Kidney (tissue), 14 donors: ENCODE measurements around the gene KDM8. TPM values are rescaled to one million over a fixed set of nuclear protein-coding genes. Genes with fewer than 3 reads are reported as not detected.

Experiments used
- DNase-seq, 5 donors: peaks; one replicate each; pipeline ENCODE4 v3.0.0-alpha.2; 2013 to 2020
- FAIRE-seq: peaks from 2 replicates; lab custom pipeline; 2012; peaks lifted over from hg19 to GRCh38; lab: Jason Lieb, UNC
- H3K27ac ChIP-seq, 2 donors: one replicate each; pipeline ENCODE4 v1.7.0; 2013; ENCODE audit warnings: low read depth in 2 of 2, low read length in 2 of 2, inconsistent platforms in 1 of 2
- H3K27me3 ChIP-seq: one replicate; pipeline ENCODE4 v1.7.1; 2013; ENCODE audit warnings: low read length, inconsistent platforms; ENCODE audit not compliant: control insufficient read depth, insufficient read depth
- H3K36me3 ChIP-seq, 3 donors: one replicate each; pipeline versions ENCODE4 v1.7.0 to v1.7.1; 2013; ENCODE audit warnings: low read length in 3 of 3, control low read depth in 1 of 3, inconsistent platforms in 1 of 3; ENCODE audit not compliant: insufficient read depth in 3 of 3, control insufficient read depth in 2 of 3
- H3K4me1 ChIP-seq, 3 donors: one replicate each; pipeline versions ENCODE4 v1.7.0 to v1.7.1; 2013; ENCODE audit warnings: low read length in 3 of 3, inconsistent platforms in 1 of 3, low read depth in 1 of 3; ENCODE audit not compliant: control insufficient read depth in 2 of 3, insufficient read depth in 2 of 3
- H3K4me3 ChIP-seq, 3 donors: one replicate each; pipeline versions ENCODE4 v1.7.0 to v1.8.1; 2013; ENCODE audit warnings: low read length in 3 of 3, control low read depth in 1 of 3, inconsistent platforms in 1 of 3
- H3K9ac ChIP-seq, 3 donors: one replicate each; pipeline versions ENCODE4 v1.7.0 to v1.7.1; 2013; ENCODE audit warnings: low read length in 3 of 3, control low read depth in 1 of 3, inconsistent platforms in 1 of 3
- H3K9me3 ChIP-seq, 3 donors: one replicate each; pipeline versions ENCODE4 v1.7.0 to v1.7.1; 2013; ENCODE audit warnings: low read length in 3 of 3, control low read depth in 1 of 3, inconsistent platforms in 1 of 3; ENCODE audit not compliant: control insufficient read depth in 2 of 3, insufficient read depth in 1 of 3
- intact Hi-C: fragments of 100-400 bp; cut with DNase I; formaldehyde crosslinking; loops from one replicate; pipeline ENCODE4 v1.11.1; 2022
- polyA plus RNA-seq: library from polyadenylated mRNA; stranded (reverse); fragments of 350-450 nt; fragmentation: Illumina TruSeq; extraction: RNeasy Lipid Tissue Mini Kit (QIAGEN cat#74804); gene quantifications from one replicate; pipeline ENCODE4 v1.2.3, GENCODE V29; 2014; ENCODE audit warnings: low read depth, low replicate concordance; ENCODE audit not compliant: insufficient read depth
- total RNA-seq: library from RNA; stranded (reverse); fragmentation: NEBNext Ultra II Directional; extraction: Animal tissue kit (Norgen Biotek cat#: 25700); gene quantifications from one replicate; pipeline ENCODE4 v1.2.1, GENCODE V29; 2021
- TF ChIP-seq, protein P1 (sequence below): IDR thresholded peaks from 3 replicates; pipeline ENCODE4 v1.5.1; 2012; ENCODE audit warnings: mild to moderate bottlenecking, moderate library complexity, borderline replicate concordance; ENCODE audit not compliant: insufficient read depth; ENCODE audit errors: extremely low read depth
- donor health status: control.
- donor health status: control.
- donor health status: control.
- donor health status: control.
- donor health status: control.
- donor health status: DM: yes; HTN: yes; CAD: no.
- donor health status: Normal renal cell carcinoma (clear cell type).

The KDM8 gene
- total and polyA plus RNA-seq, 2 donors from 2014 or later = 6.3 to 8.5 TPM

DNA sequence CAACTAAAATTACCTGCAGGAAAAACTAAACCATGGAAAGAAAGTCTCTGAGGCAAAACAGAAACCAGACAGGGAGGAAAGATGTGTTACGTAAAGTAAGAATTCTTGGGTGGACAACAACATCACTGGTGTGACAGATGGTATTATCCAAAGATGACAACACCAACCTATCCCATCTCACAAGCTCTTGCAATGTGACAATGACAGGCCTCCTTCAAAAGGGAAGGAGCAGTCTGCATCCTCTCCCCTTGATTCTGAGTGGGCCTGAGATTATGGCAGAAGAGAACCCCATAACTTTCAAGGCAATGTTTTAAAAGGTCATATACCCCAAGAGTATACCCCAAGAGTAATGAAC, 17.6 kb upstream of the KDM8 start:
- no peak for FAIRE-seq
- TF ChIP-seq, protein P1, sequence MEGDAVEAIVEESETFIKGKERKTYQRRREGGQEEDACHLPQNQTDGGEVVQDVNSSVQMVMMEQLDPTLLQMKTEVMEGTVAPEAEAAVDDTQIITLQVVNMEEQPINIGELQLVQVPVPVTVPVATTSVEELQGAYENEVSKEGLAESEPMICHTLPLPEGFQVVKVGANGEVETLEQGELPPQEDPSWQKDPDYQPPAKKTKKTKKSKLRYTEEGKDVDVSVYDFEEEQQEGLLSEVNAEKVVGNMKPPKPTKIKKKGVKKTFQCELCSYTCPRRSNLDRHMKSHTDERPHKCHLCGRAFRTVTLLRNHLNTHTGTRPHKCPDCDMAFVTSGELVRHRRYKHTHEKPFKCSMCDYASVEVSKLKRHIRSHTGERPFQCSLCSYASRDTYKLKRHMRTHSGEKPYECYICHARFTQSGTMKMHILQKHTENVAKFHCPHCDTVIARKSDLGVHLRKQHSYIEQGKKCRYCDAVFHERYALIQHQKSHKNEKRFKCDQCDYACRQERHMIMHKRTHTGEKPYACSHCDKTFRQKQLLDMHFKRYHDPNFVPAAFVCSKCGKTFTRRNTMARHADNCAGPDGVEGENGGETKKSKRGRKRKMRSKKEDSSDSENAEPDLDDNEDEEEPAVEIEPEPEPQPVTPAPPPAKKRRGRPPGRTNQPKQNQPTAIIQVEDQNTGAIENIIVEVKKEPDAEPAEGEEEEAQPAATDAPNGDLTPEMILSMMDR = no peak
- Histone ChIP-seq H3K4me1 (no peaks in the 10 kb centered on the region), H3K27me3 (no peaks in the 10 kb centered on the region), H3K9me3 (peaks cover 0 to 5% (median 0%) of the 10 kb centered on the region in 3 donors), H3K9ac (no peak overlapping the region), H3K4me3 (no peak overlapping the region), H3K36me3 (no peaks in the 10 kb centered on the region), H3K27ac (no peak overlapping the region)
- DNase-seq = no peak
- intact Hi-C loops = no loop called here

DNA sequence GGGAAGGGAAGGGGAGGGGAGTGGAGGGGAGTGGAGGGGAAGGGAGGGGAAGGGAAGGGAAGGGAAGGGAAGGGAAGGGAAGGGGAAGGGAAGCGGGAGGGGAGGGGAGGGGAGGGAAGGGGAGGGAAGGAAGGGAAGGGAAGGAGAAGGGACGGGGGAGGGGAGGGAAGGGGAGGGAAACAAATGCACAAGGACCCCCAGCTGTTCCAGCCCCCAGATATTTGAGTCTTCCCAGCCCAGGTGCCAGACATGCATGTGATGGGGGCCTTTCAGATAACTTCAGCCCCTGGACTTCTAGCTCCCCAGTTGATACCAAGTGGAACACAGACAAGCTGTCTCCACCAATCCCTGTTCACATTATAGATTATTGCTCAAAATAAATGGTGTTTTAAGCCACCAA, 14.7 kb upstream of the KDM8 start:
- H3K27ac ChIP-seq = no peak overlapping the region
- H3K36me3 ChIP-seq = no peaks in the 10 kb centered on the region
- no peaks in the 10 kb centered on the region for H3K9me3 ChIP-seq
- DNase-seq = no peak
- H3K4me1 ChIP-seq = no peaks in the 10 kb centered on the region
- TF ChIP-seq, protein P1 = no peak
- no peak overlapping the region for H3K9ac ChIP-seq
- H3K4me3 ChIP-seq = no peak overlapping the region
- intact Hi-C loops = no loop called here
- no peaks in the 10 kb centered on the region for H3K27me3 ChIP-seq
- no peak for FAIRE-seq

DNA sequence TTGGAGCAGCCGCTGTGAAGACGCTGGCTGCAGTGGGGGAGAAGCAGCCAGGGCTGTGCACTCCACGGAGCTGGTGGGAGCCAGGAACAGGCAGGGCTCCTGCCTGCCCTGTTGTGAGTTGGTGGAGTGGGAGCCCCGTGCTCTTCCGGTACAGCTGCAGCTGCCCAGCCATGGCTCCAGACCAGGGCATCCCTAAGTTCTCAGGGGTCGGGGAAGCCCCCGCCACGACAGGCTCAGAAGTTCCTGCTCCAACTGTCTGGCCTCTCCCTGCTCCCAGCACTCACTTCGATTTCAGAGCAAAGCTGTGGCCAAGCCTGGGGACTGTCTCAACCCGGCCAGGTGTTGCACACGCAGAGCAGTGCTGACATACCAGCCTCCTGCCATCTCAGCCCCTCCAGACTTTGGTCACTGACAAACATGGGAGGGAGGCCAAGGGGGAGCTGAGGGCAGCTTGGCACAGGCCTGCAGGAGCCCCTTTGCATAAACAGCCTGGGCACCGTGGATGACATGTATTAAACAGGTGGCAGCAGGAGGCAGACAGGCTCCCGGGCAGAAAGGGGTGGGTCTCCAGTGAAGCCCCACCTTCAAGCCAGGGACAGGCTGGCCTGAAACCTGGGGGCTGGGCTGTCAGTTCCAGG, 13.9 kb upstream of the KDM8 start:
- DNase-seq = peak in 3 of 5 donors; percentile 45 to 57 (median 50)
- H3K9ac ChIP-seq = no peak overlapping the region
- H3K36me3 ChIP-seq = no peaks in the 10 kb centered on the region
- no peak overlapping the region for H3K4me3 ChIP-seq
- FAIRE-seq = no peak
- TF ChIP-seq, protein P1 = no peak
- intact Hi-C loops = no loop called here
- no peaks in the 10 kb centered on the region for H3K9me3 ChIP-seq
- no peak overlapping the region for H3K27ac ChIP-seq
- no peaks in the 10 kb centered on the region for H3K4me1 ChIP-seq
- H3K27me3 ChIP-seq = no peaks in the 10 kb centered on the region

DNA sequence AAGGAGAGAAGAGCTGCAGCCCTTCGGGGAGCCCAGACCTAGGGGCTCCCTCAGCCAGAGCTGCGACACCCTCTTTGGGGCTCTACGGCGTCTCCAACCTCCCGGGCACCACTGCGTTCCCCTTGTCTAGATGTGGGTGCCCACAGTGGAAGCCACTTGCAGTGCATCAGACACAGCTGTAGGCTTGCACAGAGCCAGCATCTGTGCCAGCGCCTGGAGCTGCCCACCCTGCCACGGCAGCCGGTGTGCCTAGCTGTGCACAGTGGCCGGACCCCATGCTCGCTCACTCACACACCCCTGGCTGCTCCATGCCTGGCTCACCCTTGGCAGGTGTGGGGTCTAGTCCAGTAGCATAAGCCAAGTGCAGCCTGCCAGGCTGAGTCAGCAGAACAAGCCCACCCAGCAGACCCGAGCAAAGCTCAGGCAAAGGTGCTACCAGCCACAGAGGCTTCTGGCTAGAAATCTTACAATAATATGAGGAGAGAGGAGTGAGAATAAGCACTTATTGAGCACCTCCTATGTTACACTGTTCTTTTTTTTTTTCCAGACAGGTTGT, 12.9 kb upstream of the KDM8 start:
- H3K4me3 ChIP-seq = no peak overlapping the region
- FAIRE-seq (no peak), DNase-seq (no peak)
- intact Hi-C loops = no loop called here
- H3K36me3 ChIP-seq = no peaks in the 10 kb centered on the region
- H3K27ac ChIP-seq = no peak overlapping the region
- TF ChIP-seq, protein P1 = no peak
- H3K9me3 ChIP-seq = no peaks in the 10 kb centered on the region
- H3K9ac ChIP-seq = no peak overlapping the region
- no peaks in the 10 kb centered on the region for H3K4me1 ChIP-seq
- H3K27me3 ChIP-seq = no peaks in the 10 kb centered on the region
